Subcutaneous adipose tissue (tissue), 4 donors: Measurements from ENCODE around the gene BET1. TPM values are rescaled to one million over a fixed set of nuclear protein-coding genes. Genes with fewer than 3 reads are reported as not detected.

Experiments
- total RNA-seq, 4 donors: library from RNA; depleted of rRNA; stranded (reverse); fragments of >200 nt; gene quantifications; one replicate each; pipeline ENCODE4 v1.1.0, GENCODE V29; 2016
- TF ChIP-seq, protein P1 (sequence below): fragments of 450-650 bp; IDR thresholded peaks from one replicate; pipeline ENCODE4 v1.5.1; 2016; ENCODE audit warnings: low read depth, mild to moderate bottlenecking, control low read depth, antibody characterized with exemption, moderate library complexity

The BET1 gene
- total RNA-seq, 4 donors from 2014 or later, result 23.3 to 46.5 (median 24.4) TPM

DNA sequence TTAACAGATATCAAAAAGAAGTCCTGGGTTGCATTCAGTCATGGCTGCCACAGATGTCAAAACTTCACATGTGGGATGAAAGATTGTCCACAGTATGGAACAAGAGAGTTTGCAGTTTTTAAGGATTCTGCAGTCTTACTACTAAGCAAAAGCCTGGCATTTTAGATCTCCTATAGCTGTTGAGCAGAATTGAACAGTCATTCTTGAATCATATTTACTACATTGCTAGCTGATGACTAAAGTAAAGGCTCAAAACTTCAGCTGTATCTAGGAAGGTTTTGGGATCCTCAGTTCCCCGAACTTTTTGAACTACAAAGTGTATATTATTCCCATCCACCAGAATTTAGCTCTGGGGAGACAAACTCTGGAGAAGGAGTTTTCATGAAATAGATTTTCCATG lies 31.0 kb downstream of the BET1 start:
- TF ChIP-seq, protein P1, sequence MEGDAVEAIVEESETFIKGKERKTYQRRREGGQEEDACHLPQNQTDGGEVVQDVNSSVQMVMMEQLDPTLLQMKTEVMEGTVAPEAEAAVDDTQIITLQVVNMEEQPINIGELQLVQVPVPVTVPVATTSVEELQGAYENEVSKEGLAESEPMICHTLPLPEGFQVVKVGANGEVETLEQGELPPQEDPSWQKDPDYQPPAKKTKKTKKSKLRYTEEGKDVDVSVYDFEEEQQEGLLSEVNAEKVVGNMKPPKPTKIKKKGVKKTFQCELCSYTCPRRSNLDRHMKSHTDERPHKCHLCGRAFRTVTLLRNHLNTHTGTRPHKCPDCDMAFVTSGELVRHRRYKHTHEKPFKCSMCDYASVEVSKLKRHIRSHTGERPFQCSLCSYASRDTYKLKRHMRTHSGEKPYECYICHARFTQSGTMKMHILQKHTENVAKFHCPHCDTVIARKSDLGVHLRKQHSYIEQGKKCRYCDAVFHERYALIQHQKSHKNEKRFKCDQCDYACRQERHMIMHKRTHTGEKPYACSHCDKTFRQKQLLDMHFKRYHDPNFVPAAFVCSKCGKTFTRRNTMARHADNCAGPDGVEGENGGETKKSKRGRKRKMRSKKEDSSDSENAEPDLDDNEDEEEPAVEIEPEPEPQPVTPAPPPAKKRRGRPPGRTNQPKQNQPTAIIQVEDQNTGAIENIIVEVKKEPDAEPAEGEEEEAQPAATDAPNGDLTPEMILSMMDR, result no peak

DNA sequence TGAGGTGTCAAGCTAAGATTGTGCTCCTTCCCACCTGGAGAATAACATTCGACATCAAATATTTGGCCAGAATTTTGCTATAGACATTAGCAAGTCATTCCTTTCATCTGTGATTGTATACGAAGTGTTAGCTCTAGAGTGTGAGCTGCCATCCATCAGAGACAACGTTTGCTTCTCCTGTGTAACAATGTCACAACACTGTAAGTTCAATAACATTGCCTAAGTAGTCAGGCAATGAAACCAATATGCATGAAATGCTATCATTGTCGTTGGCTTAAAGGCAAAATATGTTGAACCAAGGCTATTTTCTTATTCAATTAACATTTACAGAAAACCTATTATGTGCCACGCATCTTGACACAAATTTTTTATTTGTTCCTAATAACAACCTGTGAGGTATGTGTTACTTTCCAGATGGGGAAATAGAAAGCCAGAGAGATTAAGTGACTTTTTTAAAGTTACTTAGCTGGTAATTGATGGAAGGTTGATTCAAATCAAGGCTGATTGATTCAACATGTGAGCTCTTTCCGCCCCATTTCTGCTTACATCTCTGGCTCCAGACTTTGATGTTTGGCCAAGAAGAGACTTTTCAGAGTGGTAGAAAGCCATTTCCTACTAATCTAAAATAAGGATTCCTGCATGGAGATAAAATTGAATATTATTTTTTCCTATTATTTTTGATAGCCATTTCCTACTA lies 32.0 kb downstream of the BET1 start:
- TF ChIP-seq, protein P1, result no peak

DNA sequence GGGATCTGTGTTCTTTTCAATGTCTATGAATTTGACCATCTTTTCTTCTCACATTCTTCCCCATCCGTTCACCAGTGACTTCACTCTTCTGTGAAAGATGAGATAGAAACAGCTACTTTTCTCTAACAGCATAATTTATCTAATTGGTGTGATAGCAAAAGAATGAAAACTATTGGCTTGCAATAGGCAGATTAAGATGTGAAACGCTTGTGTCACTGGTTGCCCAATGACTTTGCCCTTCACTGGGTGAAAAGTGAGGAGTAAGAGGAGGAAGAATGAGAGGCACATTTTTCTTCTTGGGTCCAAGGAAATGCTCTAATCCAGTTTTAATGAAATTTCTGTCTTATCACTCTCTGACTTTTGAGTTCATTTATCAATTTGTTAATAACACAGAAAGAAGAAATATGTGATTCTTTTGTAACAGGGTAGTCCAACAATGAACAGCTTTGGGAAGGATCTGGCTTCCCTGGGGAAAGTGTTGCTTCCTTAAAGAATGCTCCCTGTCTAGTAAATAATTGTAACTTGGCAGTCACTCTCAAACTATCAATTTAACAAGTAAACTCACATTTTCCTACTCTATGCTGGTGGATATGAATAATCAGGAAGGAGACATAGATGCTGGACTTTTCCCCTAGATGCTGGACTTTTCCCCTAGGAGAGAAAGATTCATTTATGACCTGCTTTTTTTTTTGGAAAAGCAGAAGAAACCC lies 35.1 kb downstream of the BET1 start:
- TF ChIP-seq, protein P1, result no peak

DNA sequence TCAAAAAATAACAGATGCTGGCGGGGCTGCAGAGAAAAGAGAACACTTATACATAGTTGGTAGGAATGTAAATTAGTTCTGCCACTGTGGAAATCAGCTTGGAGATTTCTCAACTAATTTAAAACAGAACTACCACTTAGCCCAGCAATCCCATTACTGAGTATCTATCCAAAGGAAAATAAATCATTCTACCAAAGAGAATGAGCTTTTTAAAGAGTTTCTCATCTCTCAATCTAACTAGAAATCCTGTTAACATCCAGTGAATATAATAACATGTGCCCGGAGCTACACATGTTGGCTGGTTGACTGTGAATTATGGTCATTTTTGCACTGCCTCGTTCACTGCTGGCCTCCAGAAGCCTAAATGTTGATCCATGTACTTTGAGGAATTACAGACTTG lies 39.3 kb downstream of the BET1 start:
- TF ChIP-seq, protein P1, result no peak

DNA sequence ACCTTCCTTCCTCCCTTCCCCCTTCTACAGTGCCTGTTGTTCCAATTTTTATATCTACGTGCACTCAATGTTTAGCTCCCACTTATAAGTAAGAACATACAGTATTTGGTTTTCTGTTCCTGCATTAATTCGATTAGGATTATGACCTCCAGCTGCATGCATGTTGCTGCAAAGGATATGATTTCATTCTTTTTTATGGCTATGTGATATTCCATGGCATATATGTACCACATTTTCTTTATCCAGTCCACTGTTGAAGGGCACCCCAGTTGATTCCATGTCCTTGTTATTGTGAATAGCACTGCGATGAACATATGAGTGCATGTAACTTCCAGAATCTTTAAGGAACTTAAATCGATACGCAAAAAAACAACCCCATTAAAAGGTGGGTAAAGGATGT lies 39.9 kb downstream of the BET1 start:
- TF ChIP-seq, protein P1, result no peak

DNA sequence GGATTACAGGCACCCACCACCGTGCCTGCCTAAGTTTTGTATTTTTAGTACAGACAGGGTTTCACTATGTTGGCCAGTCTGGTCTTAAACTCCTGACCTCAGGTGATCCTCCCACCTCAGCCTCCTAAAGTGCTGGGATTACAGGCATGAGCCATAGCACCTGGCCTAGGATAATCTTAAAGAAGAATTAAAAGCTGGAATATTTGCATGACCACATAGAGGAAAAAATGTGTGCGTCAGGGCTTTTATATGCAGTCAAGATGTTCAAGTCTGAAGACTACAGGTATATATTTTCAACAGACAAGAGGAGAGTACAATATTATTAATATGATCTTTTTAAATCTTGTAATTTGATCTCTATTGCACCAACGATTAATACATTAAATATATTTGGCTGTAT lies 43.2 kb downstream of the BET1 start:
- TF ChIP-seq, protein P1, result no peak

DNA sequence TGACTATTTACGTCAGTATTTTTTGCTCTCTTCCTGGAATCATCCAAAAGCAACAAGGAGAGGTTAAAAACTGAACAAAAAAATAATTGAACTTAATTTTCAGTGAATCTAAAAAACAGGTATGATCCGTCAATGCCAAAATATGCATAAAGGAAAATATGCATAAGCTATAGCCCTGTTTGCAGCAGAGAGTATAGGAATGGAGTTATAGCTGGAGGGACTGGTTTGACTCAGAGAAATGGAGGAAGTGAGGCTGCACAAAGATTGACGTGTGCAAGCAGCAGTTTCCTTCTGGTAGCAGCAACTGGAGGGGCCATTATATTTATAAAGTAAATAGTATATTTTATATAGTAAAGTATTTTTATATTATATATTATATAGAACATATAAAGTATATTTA lies 45.5 kb downstream of the BET1 start:
- TF ChIP-seq, protein P1, result no peak
